ENCODE data around the gene DCXR. TPM values are rescaled to one million over a fixed set of nuclear protein-coding genes. Genes with fewer than 3 reads are reported as not detected.

DCXR gene
- total RNA-seq, 2 donors from 2014 or later: 235 to 744 TPM

GRCh38 chr17:82031885-82032627 lies 5.4 kb downstream of the DCXR start:
- peak; percentile 63 for DNase-seq (ENCODE audit: low spot score)
- H3K27me3 ChIP-seq (replicated peaks; ENCODE audit: insufficient read depth): no peaks in the 10 kb centered on the region
- intact Hi-C loops (cut with DNase I): loop anchor here (2.0 kb wide), 1 partner anchor 123 kb away; no protein-coding TSS in a partner anchor
- peak overlapping the region; percentile 67 to 87 for H3K27ac ChIP-seq
- peak; percentile 12 for TF ChIP-seq POLR2AphosphoS5 (IDR thresholded peaks at IDR 0.05)
- no peak for TF ChIP-seq POLR2A (IDR thresholded peaks at IDR 0.05)
- H3K4me1 ChIP-seq (replicated peaks): peaks cover 23% of the 10 kb centered on the region
- WGBS: 14% methylated on average over 25 of the region's 59 CpGs
- no peaks in the 10 kb centered on the region for H3K36me3 ChIP-seq
- no peaks in the 10 kb centered on the region for H3K9me3 ChIP-seq
- peak overlapping the region; percentile 40 to 47 for H3K4me3 ChIP-seq

GRCh38 chr17:82031303-82031884 lies 6.1 kb downstream of the DCXR start, which contains the start of gene RAC3:
Gene RAC3 (plus strand): TSS chr17:82031678. CDS start chr17:82031762, 84 bp downstream.
- intact Hi-C loops (cut with DNase I): loop anchor here (2.0 kb wide), 1 partner anchor 123 kb away; no protein-coding TSS in a partner anchor
- no peak for DNase-seq (ENCODE audit: low spot score)
- H3K27ac ChIP-seq: peak within 1 kb of the TSS; percentile 87 to 88

GRCh38 chr17:82030470-82031302 lies 6.8 kb downstream of the DCXR start:
- H3K27me3 ChIP-seq (replicated peaks; ENCODE audit: insufficient read depth): no peaks in the 10 kb centered on the region

More at GRCh38 chr17:82031303-82031884, 6.1 kb downstream of the DCXR start, which contains the start of gene RAC3:
- Histone ChIP-seq H3K4me3 (peak within 1 kb of the TSS; percentile 40 to 47), H3K9me3 (no peaks in the 10 kb centered on the region), H3K36me3 (no peaks in the 10 kb centered on the region), H3K4me1 (replicated peaks) (peaks cover 22% of the 10 kb centered on the region), H3K27me3 (replicated peaks; ENCODE audit: insufficient read depth) (no peaks in the 10 kb centered on the region)
- WGBS: 1% methylated on average over 27 of the region's 96 CpGs
- TF ChIP-seq POLR2AphosphoS5 (IDR thresholded peaks at IDR 0.05) (no peak), CTCF (IDR thresholded peaks at IDR 0.05) (no peak), POLR2A (IDR thresholded peaks at IDR 0.05) (no peak)

GRCh38 chr17:82029990-82030469 lies 7.5 kb downstream of the DCXR start:
- Histone ChIP-seq H3K9me3 (no peaks in the 10 kb centered on the region), H3K4me1 (replicated peaks) (peaks cover 12% of the 10 kb centered on the region), H3K27ac (peak overlapping the region; percentile 87 to 88), H3K27me3 (replicated peaks; ENCODE audit: insufficient read depth) (no peaks in the 10 kb centered on the region), H3K36me3 (no peaks in the 10 kb centered on the region), H3K4me3 (peak overlapping the region in 1 of 2 donors; percentile 40)
- intact Hi-C loops (cut with DNase I): loop anchor here (2.0 kb wide), 1 partner anchor 125 kb away; no protein-coding TSS in a partner anchor
- WGBS: 61% methylated on average over 31 of the region's 31 CpGs
- DNase-seq (ENCODE audit: low spot score): no peak
- no peak for TF ChIP-seq POLR2A (IDR thresholded peaks at IDR 0.05)
- TF ChIP-seq CTCF (IDR thresholded peaks at IDR 0.05): no peak
- no peak for TF ChIP-seq POLR2AphosphoS5 (IDR thresholded peaks at IDR 0.05)

More at GRCh38 chr17:82030470-82031302, 6.8 kb downstream of the DCXR start:
- Histone ChIP-seq H3K27ac (peak overlapping the region; percentile 87 to 88), H3K36me3 (no peaks in the 10 kb centered on the region), H3K4me3 (peak overlapping the region; percentile 40 to 47), H3K4me1 (replicated peaks) (peaks cover 15% of the 10 kb centered on the region), H3K9me3 (no peaks in the 10 kb centered on the region)
- TF ChIP-seq POLR2A (IDR thresholded peaks at IDR 0.05): peak; percentile 11
- TF ChIP-seq CTCF (IDR thresholded peaks at IDR 0.05): peak; percentile 88 to 99 (median 95)
- TF ChIP-seq POLR2AphosphoS5 (IDR thresholded peaks at IDR 0.05): peak; percentile 77
- peak; percentile 83 for DNase-seq (ENCODE audit: low spot score)
- intact Hi-C loops (cut with DNase I): loop anchor here (2.0 kb wide), 1 partner anchor 124 kb away; no protein-coding TSS in a partner anchor
- under 1% methylated on average over 35 of the region's 94 CpGs for whole genome bisulfite sequencing
